Stimulated activated CD8-positive, alpha-beta memory T cell treated with anti-CD3 and anti-CD28 coated beads, Interleukin-12 subunit alpha, Interleukin-12 subunit beta, amount 100 ng/mL, for 24 hours (primary cell): ENCODE measurements around the gene CD2.
"Not testable (repeated sequence)": the region's sequence is repeated elsewhere in the genome, so short reads cannot be mapped to it uniquely, and the experiment has no call there.

Source experiments
- DNase-seq: peaks from one replicate; pipeline ENCODE4 v3.0.0-alpha.2; 2020; ENCODE audit errors: extremely low read depth

Gene CD2

DNA sequence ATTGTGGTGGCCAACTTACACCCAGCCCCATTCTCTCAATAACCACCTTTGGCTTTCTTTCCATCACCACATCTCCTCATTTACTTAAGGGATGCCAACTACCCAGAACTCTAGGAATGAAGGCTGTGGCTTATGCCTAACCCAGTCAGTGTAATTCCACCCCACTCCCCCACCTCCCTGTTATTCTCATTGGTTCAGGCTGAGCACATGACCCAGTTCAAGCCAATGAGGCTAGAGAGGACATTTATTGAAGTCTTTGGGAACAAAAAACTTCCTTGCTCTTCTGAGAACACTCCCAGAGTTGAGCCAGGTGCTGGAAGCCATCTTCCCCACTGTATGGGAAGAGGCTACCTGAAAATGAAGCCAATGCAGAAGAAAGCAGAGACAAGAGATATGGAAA is 22.8 kb upstream of the CD2 start:
- DNase-seq = no peak

DNA sequence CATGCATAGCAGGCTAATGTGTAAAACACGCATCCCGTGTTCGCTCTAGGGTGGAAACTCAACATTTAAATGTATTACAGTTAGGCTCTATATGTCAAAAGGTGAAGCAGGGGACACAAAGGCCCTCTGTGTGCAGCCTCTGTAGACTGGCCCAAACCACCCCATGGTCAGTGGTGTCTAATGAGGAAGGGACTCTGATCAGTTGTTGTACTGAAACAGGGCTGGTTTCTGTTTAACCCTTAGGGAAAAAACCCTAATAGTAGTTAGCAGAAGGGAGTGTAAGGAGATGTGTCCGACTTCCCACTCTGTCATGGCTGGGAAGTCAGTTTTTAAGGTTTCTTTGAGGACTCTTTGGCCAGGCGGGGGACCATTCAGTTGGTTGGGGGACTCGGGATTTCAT is 21.5 kb upstream of the CD2 start:
- DNase-seq = no peak

GRCh38 chr1:116733476-116734365 is 20.5 kb upstream of the CD2 start:
- DNase-seq = no peak

DNA sequence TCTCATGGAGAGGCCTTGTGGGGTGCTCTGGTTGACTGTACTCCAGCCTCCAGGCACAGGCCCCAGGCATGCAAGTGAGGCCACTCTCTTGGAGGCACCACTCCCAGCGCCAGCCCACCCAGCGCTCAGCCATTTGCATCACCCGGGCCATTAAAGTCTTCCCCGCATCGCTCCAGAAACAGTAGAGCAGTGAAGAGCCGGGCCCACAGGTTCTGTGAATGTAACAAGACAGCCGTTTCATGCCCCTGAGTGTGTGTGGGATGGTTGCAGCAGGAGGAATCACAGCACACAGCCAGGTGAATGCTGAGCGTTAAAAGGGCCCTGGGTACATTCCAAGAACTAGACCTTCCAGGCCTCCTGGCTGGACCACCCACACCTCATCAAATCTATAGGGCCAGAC is 19.0 kb upstream of the CD2 start:
- no peak for DNase-seq

GRCh38 chr1:116737020-116737854 is 17.0 kb upstream of the CD2 start:
- peak; percentile 26 for DNase-seq

- DNase-seq = no peak
Observed at GRCh38 chr1:116737855-116738321, 16.3 kb upstream of the CD2 start.

DNA sequence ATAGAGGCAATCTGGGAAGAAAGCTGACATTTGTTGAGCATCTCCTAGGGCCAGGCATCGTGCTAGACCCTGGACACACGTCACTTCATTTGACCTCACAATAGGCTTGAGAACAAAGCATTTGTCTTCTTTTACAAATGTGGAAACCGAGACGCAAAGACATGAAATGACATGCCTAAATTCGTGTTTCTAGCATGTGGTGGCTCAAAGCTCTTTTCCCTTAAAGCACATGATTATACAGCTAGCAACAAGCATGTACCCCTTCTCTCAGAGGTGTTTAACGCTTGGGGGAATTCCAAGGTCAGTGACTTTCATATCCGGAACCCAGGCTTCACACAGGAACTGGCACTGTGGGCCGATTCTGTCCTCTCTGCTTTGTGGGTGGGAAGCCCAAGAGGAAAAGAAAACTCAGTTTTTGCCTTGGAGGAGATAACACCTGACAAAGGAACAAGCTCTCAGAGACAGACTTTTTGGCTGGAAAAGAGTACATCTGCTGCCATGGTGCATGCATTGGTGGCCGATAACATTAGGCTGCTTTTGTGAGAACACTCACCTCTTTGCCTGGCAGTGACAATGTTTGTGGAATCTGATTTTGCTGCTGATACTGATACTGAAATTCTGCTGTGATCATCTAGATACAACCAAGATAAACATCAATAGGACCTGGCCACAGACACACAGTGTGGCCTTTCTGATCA is 15.4 kb upstream of the CD2 start:
- peak; percentile 37 for DNase-seq

- no peak for DNase-seq
Observed at GRCh38 chr1:116739371-116740012, 14.7 kb upstream of the CD2 start.

DNA sequence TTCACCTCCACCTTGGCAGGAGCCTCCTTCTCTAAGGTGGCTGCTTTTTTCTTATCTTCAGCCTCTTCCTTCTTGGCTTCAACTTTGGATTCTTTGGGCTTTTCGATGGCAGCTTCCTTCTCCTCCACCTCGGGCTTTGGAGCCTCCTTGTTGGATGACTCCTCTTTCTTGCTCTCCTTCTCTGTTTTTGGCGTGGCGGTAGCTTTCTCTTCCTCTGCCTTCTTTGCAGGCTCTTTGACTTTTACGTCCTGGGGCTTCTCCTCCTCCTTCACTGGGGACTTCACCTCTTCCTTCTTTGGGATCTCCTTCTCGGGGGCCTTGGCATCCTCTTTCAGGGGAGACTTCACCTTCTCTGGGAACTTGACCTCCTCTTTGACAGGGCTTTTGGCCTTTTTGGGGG is 13.9 kb upstream of the CD2 start:
- no peak for DNase-seq

DNA sequence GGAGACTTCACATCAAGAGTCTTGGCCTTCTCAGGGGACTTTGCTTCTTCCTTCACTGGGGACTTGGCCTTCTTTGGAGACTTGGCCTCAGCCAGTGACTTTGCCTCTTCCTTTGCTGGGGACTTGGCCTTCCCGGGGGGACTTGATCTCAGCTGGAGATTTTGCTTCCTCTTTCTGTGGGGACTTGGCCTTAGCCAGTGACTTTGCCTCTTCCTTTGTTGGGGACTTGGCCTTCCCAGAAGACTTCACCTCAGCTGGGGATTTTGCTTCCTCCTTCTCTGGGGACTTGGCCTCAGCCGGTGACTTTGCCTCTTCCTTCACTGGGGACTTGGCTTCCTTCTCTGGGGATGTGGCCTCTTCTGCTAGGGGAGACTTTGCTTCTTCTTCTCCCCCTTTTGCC is 13.5 kb upstream of the CD2 start:
- no peak for DNase-seq

DNA sequence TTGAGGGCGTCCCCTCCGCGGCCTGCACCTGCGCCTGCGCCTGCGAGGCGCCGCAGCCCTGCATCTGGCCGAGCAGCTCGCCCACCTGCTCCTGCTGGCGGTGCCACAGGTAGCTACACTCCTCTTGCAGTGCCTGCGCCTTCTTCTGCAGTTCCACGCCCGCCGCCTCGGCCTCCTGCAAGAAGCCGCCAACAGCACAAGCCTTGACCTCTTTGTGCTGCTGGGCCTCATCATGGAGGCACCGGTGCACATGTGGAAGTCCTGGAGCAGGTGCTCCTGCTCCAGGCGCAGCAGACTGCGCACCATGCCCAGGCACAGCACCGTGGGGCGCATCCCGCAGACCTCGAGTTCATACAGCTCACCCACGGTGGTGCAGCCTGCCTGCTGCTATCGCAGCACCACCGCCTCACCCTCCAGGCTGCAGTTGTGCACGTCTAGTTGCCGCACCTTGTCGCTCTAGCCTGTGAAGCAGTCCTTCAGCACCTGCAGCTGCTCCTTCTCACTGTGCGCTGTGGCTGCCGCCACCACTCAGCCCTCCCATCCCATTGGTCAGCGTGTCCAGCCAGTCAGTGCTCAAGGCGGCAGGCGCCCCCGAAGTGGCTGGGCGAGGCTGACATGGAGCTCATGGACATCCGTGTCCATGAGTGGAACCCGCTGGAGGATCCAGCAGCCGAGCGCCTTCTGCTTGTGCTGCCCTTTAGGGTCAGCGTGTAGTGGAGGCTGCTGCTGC is 12.2 kb upstream of the CD2 start:
- no peak for DNase-seq

DNA sequence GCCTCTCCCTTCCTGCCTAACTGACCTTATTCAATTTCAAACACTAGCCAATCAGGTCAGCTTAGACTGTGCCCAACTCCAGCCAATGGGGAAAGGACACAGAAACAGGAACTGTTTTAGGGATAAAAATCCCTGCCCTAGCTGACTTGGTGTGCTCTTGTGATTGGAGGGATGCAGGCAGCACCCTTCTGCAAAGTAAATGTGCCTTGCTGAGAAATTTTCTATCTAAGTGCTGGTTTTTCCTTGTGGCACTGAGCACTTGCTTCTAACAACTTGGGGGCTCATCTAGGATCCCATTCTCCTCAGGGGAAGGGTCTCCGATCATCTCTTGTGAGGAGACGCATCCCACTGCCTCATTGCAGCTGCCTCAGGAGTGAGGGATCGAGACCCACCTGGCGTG is 10.7 kb upstream of the CD2 start:
- no peak for DNase-seq

DNA sequence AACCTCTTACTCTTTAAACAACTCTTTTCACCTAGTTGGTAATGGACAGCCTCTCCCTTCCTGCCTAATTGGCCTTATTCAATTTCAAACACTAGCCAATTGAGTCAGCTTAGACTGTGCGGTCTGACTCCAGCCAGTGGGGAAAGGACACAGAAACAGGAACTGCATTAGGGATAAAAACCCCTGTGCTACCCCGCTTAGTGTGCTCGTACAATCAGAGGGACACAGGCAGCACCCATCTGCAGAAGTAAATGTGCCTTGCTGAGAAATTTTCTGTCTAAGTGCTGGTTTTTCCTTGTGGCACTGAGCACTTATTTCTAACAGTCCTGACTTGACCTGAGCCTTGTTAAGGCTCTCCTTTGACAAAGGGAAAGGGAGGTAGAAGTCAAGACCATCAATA is 6.0 kb upstream of the CD2 start:
- DNase-seq = no peak

DNA sequence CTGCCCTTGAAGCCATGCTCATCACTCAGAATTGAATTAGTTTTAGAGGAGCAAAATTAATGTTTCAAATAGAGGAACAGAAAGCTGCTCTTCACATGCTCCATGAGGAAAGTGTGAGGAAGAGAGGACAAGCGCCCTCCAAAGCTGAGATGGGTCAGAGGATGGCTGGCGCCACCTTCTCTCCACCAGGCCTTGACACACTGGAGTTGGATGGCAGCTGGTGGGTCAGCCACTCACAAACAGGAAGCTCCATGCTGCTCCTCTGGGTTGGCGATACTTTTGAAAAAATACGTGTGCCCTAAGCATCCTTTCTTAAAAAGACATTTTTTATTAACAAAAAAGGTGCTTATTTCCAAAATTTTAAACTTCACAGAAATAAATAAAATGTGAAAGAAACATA is 3.1 kb upstream of the CD2 start:
- DNase-seq = no peak

- DNase-seq = no peak
Observed at GRCh38 chr1:116751621-116752020, 2.6 kb upstream of the CD2 start.

DNA sequence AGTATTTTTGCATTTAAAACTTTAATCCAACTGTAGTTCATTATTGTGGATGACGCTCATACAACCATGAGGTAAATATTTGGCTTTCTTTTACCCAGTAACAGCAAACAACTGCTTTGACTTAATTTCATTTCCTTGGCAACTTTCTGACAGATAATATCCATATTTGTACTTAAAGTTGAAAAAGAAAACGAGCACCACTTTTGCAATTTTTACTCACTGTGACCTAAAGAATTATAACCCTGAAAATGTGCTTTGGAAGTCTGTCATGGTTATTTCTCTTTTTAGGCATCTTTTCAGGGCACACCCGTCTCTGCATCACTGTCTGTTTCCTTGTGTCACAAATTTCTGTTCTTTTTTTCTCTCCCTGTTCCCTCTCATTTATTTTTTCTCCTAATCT is 918 bp upstream of the CD2 start:
- DNase-seq = no peak

DNA sequence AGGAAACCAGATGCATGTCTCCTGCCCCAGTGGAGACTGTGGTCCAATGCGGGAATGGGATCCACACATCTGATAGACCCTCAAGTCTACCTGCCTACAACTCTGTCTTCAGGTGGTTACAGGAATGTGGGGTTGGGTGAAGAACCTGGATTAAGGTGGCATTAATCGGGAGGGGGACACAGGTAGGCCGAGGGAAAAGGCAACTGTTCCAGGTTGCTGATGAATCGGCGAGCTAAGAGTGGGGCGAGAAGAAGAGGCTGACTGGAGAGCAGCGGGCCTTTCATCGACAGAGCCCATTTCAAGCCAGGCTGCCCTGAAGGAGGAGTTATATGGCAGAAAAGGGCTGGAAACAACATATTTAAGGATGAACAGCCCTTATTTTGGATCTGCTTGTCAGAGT is 836 bp downstream of the CD2 start:
- no peak for DNase-seq

DNA sequence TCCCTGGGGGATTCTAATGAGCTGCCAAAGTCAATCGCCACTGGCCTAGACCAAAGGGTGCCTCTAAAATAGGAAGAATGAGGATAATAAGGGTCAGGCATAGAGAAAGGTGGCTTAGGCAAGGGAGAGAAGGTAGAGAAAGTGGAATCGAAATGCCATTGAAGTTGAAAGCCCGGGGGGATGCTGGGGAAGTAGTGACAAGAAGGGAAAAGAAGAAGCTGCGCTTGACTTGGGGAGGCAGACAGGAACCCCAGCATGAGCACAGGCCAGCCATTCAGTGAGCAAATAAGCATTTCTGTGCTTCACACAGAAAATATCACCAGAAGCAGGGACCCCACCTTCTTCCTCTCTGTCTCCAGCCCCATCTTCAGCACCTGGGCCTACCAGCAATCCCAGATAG is 1.5 kb downstream of the CD2 start:
- DNase-seq = no peak

DNA sequence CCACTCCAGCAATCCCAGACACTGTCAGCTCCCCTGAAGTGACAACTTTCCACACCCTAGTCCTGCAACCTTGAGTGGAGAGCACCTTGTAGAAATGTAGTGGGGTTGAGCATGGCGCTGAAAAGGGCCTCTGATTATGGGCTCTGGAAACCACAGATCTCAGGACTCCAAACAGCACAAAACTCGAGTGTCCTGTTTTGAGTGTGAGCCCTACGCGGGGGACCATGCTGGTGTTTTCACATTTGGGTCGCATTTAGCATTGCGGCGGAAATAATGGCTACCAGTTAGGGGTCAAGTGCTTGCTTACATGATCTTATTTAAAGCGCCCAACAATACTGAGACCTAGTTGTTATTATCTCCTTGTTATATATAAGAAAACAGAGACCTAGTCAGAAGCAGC is 1.9 kb downstream of the CD2 start:
- DNase-seq = not testable (repeated sequence)

DNA sequence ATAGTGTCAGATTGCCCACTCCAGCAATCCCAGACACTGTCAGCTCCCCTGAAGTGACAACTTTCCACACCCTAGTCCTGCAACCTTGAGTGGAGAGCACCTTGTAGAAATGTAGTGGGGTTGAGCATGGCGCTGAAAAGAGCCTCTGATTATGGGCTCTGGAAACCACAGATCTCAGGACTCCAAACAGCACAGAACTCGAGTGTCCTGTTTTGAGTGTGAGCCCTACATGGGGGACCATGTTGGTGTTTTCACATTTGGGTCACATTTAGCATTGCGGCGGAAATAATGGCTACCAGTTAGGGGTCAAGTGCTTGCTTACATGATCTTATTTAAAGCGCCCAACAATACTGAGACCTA is 4.2 kb downstream of the CD2 start:
- DNase-seq = not testable (repeated sequence)

DNA sequence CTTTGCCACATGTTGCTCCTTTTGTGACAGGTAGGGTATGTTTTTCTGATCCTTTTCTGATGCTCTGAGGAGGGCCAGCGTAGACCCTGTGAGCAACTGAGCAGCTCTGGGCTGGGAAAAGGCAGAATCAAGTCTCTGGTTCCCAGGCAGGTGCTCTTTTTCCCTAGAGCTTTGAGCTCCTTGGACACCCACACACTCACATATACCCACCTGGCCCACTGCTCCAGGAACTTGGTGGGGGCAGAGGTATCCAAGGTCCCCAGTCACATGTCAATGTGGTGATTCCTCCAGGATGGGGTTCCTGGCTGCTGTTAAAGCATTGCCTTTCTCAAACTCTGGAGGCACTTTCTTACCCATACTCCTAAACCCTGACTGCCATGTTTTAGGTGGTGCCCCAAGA is 5.4 kb downstream of the CD2 start:
- no peak for DNase-seq
